Measurements from ENCODE around the gene TPPP3. TPM values are rescaled to one million over a fixed set of nuclear protein-coding genes. Genes with fewer than 3 reads are reported as not detected.

Gene TPPP3
- total RNA-seq, 1 donor from 2014 or later, result 123 TPM

- no peaks in the 10 kb centered on the region for H3K9me3 ChIP-seq
- TF ChIP-seq, protein P1, sequence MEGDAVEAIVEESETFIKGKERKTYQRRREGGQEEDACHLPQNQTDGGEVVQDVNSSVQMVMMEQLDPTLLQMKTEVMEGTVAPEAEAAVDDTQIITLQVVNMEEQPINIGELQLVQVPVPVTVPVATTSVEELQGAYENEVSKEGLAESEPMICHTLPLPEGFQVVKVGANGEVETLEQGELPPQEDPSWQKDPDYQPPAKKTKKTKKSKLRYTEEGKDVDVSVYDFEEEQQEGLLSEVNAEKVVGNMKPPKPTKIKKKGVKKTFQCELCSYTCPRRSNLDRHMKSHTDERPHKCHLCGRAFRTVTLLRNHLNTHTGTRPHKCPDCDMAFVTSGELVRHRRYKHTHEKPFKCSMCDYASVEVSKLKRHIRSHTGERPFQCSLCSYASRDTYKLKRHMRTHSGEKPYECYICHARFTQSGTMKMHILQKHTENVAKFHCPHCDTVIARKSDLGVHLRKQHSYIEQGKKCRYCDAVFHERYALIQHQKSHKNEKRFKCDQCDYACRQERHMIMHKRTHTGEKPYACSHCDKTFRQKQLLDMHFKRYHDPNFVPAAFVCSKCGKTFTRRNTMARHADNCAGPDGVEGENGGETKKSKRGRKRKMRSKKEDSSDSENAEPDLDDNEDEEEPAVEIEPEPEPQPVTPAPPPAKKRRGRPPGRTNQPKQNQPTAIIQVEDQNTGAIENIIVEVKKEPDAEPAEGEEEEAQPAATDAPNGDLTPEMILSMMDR (IDR thresholded peaks at IDR 0.05), result no peak
- intact Hi-C loops (cut with DNase I), result no loop called here
Measured at GRCh38 chr16:67438098-67438791, 44.9 kb upstream of the TPPP3 start.

GRCh38 chr16:67437513-67437912 lies 44.2 kb upstream of the TPPP3 start:
- Histone ChIP-seq H3K27ac (no peak overlapping the region), H3K4me1 (peaks cover 13% of the 10 kb centered on the region), H3K4me3 (no peak overlapping the region), H3K36me3 (peaks cover 62% of the 10 kb centered on the region), H3K27me3 (ENCODE audit: low read depth) (no peaks in the 10 kb centered on the region), H3K9me3 (no peaks in the 10 kb centered on the region)
- no peak for ATAC-seq
- intact Hi-C loops (cut with DNase I), result no loop called here
- DNase-seq, result no peak
- TF ChIP-seq, protein P1 (IDR thresholded peaks at IDR 0.05), result no peak

More at GRCh38 chr16:67438098-67438791, 44.9 kb upstream of the TPPP3 start:
- H3K27me3 ChIP-seq (ENCODE audit: low read depth), result no peaks in the 10 kb centered on the region
- peaks cover 20% of the 10 kb centered on the region for H3K4me1 ChIP-seq
- no peak overlapping the region for H3K27ac ChIP-seq
- peaks cover 69% of the 10 kb centered on the region for H3K36me3 ChIP-seq
- ATAC-seq, result no peak
- H3K4me3 ChIP-seq, result no peak overlapping the region
- DNase-seq, result no peak

- no peak overlapping the region for H3K4me3 ChIP-seq
- ATAC-seq, result no peak
- H3K4me1 ChIP-seq, result peaks cover 13% of the 10 kb centered on the region
- TF ChIP-seq, protein P1 (IDR thresholded peaks at IDR 0.05), result no peak
- no peaks in the 10 kb centered on the region for H3K27me3 ChIP-seq (ENCODE audit: low read depth)
- no peak overlapping the region for H3K27ac ChIP-seq
- peaks cover 54% of the 10 kb centered on the region for H3K36me3 ChIP-seq
- H3K9me3 ChIP-seq, result no peaks in the 10 kb centered on the region
- DNase-seq, result no peak
- intact Hi-C loops (cut with DNase I), result no loop called here
Measured at GRCh38 chr16:67436640-67437193, 43.4 kb upstream of the TPPP3 start.

DNA sequence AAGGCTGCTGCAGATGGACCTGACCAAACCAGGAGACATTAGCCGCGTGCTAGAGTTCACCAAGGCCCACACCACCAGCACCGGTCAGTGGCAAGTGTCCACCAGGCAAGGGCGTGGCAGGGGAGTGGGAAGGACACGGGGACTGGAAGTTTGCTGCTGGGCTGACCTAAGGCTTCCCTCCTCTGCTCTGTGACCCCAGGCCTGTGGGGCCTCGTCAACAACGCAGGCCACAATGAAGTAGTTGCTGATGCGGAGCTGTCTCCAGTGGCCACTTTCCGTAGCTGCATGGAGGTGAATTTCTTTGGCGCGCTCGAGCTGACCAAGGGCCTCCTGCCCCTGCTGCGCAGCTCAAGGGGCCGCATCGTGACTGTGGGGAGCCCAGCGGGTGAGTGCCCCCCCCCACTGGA lies 42.5 kb upstream of the TPPP3 start:
- no peak for ATAC-seq
- Histone ChIP-seq H3K36me3 (peaks cover 45% of the 10 kb centered on the region), H3K4me3 (no peak overlapping the region), H3K27me3 (ENCODE audit: low read depth) (peaks cover under 1% of the 10 kb centered on the region), H3K9me3 (no peaks in the 10 kb centered on the region), H3K27ac (no peak overlapping the region), H3K4me1 (peaks cover 12% of the 10 kb centered on the region)
- intact Hi-C loops (cut with DNase I), result no loop called here
- TF ChIP-seq, protein P1 (IDR thresholded peaks at IDR 0.05), result no peak
- DNase-seq, result no peak

DNA sequence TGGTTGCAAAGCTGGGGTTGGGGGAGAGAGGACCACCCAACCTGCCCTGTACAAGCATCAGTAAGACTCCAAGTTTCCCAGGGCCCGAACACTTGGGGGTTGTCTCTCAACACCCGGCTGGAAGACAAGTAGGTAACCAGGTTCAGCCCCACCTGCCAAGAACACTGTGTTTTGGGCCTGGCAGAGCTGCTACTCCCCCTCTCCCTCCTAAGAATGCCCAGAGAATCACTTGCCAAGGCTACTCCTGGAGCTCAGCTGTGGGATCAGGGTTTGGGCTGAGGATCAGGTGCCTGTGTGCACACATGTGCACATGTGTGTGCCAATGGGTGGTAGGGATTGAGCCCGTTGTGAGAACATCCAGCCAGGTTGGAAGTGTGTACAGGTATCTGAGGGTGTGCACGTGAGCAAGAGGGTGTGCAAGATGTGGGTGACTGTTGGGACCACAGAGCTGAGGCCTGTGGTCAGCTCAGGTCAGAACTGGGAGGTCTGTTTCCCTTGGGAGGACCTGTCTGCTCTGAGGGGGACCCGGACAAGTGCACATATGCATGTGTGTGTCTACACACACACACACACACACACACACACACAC lies 39.9 kb upstream of the TPPP3 start:
- intact Hi-C loops (cut with DNase I), result no loop called here
- TF ChIP-seq, protein P1 (IDR thresholded peaks at IDR 0.05), result no peak
- Histone ChIP-seq H3K36me3 (peaks cover 19% of the 10 kb centered on the region), H3K4me1 (peaks cover 24% of the 10 kb centered on the region), H3K9me3 (no peaks in the 10 kb centered on the region), H3K27ac (no peak overlapping the region), H3K4me3 (no peak overlapping the region), H3K27me3 (ENCODE audit: low read depth) (peaks cover 21% of the 10 kb centered on the region)
- ATAC-seq (no peak), DNase-seq (no peak)

Data from lower lobe of right lung (tissue), 2 donors.